HG03097 (cell line): ENCODE measurements around the gene CYP4F8.
"Not testable (repeated sequence)": the region's sequence is repeated elsewhere in the genome, so short reads cannot be mapped to it uniquely, and the experiment has no call there.

Experiments
- ATAC-seq: cut with Tn5 transposase; IDR thresholded peaks from one replicate; pipeline ENCODE4 v1.9.1; 2021; ENCODE audit not compliant: unreplicated experiment, low FRiP score

CYP4F8 gene

DNA sequence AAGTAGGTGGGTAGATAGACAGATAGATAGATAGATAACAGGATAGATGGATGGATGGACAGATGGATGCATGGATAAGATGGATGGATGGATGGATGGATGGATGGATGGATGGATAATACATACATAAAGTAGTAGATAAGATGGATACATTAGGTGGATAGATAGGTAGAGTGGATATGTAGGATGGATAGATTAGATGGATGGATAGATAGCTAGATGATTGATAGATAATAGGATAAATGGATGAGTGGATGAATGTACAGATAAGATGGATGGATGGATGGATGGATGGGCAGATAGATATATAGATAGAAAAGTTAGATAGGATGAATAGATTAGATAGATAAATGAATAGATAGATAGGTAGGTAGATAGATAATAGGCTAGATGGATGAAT lies 27.8 kb downstream of the CYP4F8 start:
- no peak for ATAC-seq

GRCh38 chr19:15643387-15643786 lies 28.4 kb downstream of the CYP4F8 start:
- ATAC-seq = no peak

DNA sequence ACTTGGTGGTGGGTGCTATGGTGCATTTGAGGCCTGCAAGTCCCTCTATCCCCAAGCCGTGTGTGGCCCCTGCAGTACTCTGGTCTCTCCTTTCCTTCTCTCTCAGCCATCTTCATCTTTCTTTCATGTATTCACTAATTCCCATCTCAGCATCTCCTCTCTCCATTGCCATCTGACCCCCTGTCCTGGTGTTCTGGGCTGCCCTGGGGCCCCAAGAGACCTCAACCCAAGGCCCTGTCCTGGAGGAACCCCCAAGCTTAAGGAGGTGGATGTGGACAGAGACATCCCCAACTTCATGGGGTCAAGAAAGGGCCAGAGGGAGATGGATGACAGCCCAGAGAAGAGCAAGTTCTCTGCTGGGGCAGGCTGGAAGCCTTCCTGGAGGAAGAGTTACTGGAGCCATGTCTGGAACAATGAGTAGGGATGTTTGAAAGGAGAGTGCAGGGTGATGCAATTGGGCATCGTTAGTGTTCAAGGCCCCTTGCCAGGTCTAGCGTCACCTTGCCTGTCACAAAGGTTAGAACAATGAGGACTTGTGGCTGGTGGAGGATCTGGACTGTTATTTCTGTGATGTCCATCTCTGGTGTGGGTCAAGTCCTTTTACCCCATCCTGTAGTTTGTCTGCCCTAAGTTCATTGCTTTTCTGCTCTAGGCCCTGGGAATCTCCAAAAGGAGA lies 29.2 kb downstream of the CYP4F8 start:
- no peak for ATAC-seq

- ATAC-seq = no peak
Observed at GRCh38 chr19:15644816-15645215, 29.8 kb downstream of the CYP4F8 start.

GRCh38 chr19:15649526-15649925 lies 34.5 kb downstream of the CYP4F8 start:
- ATAC-seq = no peak

DNA sequence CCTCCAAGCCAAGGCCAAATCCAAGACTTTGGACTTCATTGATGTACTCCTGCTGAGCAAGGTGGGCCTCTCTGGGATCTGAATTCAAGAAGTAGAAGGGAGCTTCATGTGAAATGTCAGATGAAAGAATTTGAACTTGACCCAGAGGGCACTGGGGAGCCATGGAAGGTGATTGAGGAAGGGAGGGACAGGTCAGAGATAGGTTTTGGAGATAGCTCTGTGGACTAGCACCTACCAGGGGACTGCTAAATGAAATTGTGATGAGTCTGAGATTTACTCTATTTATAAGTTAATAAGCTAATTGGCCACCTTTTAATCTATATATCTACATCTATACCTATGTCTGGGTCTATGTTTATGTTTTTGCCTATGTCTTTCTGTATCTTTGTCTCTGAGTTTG lies 35.1 kb downstream of the CYP4F8 start:
- not testable (repeated sequence) for ATAC-seq

GRCh38 chr19:15651791-15652190 lies 36.8 kb downstream of the CYP4F8 start:
- ATAC-seq = no peak

- no peak for ATAC-seq
Observed at GRCh38 chr19:15652559-15653278, 37.7 kb downstream of the CYP4F8 start.

GRCh38 chr19:15656467-15656866 lies 41.4 kb downstream of the CYP4F8 start:
- ATAC-seq = no peak

GRCh38 chr19:15663247-15663646 lies 48.2 kb downstream of the CYP4F8 start:
- no peak for ATAC-seq

DNA sequence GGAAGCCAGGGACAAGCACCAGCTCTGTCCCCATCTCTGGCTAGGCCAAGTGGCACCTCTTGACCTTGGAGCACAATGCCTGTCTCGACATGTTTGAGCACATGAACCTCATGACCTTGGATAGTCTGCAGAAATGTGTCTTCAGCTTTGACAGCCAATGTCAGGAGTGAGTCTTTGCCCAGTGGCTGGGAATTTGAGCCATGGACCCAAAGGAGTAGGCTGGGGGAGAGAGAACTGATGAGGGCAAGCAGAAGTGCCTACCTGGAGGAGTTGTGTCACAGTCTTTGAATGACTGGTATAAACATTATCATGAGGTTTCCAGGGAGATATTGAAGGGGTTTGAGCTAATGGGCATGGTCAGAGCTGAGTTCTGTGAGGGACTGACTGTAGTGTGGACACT lies 51.2 kb downstream of the CYP4F8 start:
- ATAC-seq = no peak

DNA sequence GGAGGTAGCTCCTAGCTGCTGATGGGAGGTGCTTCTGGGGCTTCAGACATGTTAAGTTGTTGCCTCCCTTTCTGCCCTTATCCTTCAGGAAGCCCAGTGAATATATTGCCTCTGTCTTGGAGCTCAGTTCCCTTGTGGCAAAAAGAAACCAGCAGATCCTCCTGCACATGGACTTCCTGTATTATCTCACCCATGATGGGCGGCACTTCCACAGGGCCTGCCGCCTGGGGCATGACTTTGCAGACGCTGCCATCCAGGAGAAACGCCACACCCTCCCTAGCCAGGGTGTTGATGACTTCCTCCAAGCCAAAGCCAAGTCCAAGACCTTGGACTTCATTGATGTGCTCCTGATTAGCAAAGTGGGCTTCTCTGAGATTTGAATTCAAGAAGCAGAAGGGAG lies 51.9 kb downstream of the CYP4F8 start:
- no peak for ATAC-seq

DNA sequence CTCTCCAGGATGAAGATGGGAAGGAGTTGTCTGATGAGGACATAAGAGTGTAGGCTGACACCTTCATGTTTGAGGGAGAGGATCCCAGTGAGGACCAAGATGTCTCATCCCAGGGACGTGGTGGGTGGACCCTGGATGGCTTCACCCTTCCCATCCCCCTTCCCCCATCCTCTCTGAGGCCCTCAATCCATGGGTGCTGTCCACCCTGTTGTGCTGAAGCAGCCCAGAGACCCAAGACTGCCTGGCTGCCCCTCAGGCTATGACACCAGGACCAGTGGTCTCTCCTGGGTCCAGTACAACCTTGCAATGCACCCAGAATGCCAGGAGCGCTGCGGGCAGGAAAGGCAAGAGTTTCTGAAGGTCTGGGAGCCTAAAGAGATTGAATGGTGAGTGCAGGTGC lies 54.4 kb downstream of the CYP4F8 start:
- ATAC-seq = no peak

DNA sequence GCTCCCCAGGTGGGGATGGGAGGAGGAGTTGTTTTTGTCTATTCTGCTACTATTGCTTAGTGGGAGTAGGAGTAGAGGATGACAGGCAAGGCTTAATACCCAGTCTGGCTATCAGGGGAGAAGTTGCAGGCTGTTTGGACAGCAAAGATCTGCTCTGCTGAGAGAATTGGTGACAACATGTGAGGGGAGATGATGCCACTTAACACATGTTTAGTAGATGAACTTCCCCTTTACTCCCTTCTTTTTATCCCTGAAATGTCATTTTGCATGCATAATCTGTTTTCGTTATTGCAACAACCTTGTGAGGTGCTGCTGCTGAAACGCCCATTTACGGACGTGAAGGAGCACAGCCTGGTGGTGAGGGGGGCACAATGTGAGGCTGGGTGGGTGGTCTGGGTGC lies 54.9 kb downstream of the CYP4F8 start:
- no peak for ATAC-seq

- no peak for ATAC-seq
Observed at GRCh38 chr19:15671237-15671821, 56.3 kb downstream of the CYP4F8 start.

DNA sequence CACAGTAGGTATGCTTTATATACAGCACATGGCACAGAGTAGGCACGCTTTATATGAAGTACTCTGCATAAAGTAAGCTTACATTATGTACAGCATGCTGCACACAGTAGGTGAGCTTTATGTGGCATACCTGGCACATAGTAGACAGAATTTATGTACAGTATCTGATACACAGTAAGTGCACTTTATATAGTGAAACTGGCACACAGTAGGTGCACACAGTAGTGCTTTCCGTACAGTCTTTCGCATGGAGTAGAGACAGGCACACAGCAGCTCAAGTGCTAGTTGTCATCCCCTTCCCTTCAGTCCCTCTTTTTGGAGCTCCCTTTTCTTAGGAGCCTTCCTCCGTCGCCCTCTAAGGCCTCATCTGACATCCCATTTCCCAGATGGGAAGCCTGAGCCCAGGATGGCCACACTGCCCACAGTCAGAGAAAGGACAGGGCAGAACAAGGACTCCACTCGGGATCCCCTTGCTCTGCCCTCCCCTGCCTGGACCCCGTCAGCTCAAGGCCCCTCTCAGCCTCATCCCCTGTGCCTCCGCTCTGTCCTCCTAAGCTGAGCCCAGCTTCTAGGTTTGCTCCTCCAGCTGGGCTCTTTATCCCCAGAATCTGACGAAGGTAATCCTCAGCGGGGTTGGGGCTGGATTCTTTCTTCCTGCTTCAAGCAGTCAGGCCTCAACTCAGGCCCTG lies 57.0 kb downstream of the CYP4F8 start:
- no peak for ATAC-seq

GRCh38 chr19:15672580-15673175 lies 57.7 kb downstream of the CYP4F8 start, which contains the start of gene CYP4F12:
Gene CYP4F12 (plus strand): TSS chr19:15673087. CDS start chr19:15673530, 443 bp downstream.
- no peak for ATAC-seq

DNA sequence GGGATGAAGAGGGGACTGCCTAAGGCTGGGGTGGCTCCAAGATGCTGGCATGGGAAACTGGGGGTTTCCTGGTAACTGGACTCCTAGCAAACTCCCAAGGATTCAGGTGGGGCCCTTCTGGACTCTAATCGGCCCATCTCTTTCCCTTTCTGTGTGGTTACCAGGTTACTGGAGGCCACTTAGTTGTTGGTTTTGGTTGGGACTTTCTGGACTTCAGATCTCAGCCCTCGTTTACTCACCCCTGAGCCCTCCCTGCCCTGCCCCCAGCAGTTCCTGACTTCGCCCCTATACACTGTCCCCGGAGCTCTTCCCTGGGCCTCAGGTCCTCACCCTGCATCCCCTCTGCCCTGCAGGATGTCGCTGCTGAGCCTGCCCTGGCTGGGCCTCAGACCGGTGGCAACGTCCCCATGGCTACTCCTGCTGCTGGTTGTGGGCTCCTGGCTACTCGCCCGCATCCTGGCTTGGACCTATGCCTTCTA lies 58.2 kb downstream of the CYP4F8 start:
- ATAC-seq = no peak

DNA sequence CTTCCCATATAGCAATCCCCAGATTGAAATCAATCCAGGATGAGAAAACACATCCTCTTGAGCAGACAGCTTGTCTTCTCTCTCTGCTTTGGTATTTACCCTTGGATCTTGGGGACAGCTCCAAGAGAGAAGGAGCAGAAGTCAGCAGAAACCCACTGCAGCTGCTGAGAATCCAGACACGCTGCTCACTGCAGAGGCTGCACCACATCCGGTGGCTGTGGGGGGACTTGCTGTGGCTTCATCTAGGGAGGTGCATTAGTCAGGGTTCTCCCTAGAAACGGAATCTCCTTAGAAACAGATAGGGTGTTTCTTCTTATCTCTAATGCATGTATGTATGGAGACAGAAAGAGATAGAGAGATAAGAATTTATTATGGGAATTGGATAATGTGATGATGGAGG lies 60.5 kb downstream of the CYP4F8 start:
- ATAC-seq = no peak

GRCh38 chr19:15679089-15679488 lies 64.1 kb downstream of the CYP4F8 start:
- no peak for ATAC-seq

DNA sequence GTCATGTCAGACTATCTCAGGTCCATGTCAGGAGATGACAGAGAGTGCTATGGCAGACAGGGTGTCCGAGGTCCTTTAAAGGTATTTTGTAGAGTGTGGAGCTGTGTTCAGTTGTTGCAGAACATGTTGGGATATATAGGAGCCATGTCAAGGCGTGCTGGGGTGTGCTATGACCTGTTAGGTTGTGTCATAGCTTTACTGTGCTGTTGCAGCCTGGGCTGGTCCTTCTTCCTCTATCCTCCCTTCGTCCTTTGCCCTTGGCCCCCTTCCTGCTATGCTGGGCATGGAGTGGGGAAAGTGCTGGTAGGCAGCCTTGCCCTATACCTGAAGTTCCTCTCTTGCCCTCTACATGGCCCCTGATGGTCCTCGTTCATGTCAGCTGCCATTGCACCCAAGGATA lies 64.8 kb downstream of the CYP4F8 start:
- not testable (repeated sequence) for ATAC-seq
